ENCODE data around the gene ATP5F1B.

DNA sequence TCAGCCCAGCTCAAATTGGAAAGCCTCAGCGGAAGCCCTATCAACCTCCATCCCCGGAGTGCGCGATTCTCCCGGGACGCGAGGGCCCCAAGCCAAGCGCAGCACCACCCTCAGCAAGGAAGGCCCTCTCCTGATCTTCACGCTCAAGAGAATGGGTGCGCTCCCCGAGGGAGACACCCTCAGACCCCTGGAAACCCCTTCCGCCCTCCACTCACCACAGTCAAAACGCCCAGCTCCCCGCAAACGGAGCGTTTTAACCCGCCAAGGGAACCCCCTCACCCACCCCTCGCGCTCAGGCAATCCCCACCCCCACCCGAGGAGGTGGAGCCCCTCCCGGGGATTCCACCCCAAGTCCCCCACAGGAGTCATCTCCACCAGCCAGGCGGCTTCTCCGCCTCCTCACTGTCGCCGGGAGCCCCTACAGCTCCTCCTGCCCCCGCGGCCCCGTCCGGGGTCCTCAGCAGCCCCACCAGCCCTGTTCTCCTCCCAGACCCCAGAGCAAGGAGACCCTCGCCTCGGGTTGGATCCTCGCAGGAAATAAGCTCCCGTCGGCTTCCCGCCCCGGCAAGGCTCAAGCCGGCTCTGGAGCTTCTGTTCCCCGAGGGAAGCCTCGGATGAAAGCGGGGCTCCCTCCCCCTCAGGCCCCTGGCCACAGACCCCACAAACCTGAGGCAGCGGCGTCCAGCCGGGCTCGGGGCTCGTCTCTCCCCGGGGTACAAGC, 16.2 kb downstream of the ATP5F1B start:
- TF ChIP-seq, protein P1, sequence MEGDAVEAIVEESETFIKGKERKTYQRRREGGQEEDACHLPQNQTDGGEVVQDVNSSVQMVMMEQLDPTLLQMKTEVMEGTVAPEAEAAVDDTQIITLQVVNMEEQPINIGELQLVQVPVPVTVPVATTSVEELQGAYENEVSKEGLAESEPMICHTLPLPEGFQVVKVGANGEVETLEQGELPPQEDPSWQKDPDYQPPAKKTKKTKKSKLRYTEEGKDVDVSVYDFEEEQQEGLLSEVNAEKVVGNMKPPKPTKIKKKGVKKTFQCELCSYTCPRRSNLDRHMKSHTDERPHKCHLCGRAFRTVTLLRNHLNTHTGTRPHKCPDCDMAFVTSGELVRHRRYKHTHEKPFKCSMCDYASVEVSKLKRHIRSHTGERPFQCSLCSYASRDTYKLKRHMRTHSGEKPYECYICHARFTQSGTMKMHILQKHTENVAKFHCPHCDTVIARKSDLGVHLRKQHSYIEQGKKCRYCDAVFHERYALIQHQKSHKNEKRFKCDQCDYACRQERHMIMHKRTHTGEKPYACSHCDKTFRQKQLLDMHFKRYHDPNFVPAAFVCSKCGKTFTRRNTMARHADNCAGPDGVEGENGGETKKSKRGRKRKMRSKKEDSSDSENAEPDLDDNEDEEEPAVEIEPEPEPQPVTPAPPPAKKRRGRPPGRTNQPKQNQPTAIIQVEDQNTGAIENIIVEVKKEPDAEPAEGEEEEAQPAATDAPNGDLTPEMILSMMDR (IDR thresholded peaks at IDR 0.05), result no peak
- TF ChIP-seq POLR2AphosphoS5 (IDR thresholded peaks at IDR 0.05) (no peak), POLR2A (IDR thresholded peaks at IDR 0.05) (no peak), EP300 (IDR thresholded peaks at IDR 0.05) (no peak)
